Hematopoietic multipotent progenitor cell treated with erythropoietin and hydrocortisone succinate and interleukin-3 and kit ligand, for 4 days (in vitro differentiated cells): ENCODE measurements around the gene TAF1B.
"Not testable (repeated sequence)": the region's sequence is repeated elsewhere in the genome, so short reads cannot be mapped to it uniquely, and the experiment has no call there.

Source experiments
- DNase-seq: peaks from one replicate; pipeline ENCODE4 v3.0.0-alpha.2; 2015

Gene TAF1B

DNA sequence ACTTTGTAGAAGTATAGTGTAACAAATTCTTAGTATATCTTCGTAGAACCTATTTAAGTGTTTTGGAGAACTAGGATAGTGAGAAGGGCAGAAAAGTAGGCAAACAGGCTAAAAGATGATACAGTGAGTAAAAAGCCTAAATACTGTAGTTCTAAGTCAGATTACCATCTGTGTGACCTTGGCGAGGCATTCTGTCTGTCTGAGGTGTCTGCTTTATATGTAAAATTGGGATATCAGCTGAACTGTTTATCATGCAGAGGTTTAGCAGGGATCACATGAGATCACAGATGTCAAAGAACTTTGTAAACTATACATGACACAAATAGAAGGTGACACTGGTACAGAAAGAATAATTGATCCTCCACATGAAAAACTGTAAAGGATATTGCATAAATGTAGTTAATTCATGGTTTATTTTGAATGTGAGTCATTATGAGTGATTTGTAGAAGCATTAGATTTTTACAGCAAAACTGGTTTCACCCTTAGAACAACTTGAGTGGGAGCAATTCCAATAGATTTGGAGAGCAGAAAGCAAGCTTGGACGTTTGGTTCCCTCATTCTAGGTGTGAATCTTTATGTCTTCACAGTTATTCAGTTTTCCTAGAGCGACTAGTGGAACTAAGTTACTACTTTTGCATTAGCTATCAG lies 41.9 kb downstream of the TAF1B start:
- DNase-seq = no peak

DNA sequence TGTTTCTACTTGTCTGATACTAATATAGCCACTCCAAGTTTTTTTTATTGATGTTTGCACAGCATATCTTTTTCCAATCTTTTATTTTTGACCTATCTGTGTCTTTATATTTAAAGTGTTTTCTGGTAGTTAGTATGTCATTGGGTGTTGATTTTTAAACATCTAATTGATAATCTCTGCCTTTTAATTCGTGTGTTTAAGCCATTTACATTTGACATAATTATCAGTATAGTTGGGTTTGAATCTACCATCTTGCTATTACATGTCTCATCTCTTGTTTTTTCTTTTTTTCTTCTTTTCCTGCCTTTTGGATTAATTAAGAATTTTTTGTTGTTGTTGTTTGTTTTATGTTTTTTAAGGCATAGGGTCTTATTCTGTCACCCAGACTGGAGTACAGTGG lies 44.2 kb downstream of the TAF1B start:
- no peak for DNase-seq

DNA sequence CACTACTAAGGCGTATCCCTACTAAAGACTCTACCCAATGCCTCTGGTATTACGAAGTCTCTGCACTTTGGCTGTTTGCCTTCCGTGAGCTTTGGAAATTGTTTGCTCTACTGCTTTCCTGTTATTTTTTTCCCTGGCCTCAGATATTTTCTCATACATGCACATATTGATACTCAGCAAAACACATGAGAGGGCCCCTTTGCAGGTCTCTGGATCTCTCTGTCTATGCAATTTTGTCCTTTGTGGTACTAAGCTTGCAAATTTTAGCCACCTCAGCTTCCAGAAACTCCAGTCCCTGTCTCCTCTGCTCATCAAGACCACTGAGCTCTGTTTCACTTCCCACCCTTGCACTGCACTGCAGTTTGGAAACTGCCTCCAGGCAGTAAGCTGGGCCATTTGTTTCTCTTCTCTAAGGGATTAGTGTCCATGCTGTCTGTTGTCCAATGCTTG lies 46.6 kb downstream of the TAF1B start:
- DNase-seq = no peak

DNA sequence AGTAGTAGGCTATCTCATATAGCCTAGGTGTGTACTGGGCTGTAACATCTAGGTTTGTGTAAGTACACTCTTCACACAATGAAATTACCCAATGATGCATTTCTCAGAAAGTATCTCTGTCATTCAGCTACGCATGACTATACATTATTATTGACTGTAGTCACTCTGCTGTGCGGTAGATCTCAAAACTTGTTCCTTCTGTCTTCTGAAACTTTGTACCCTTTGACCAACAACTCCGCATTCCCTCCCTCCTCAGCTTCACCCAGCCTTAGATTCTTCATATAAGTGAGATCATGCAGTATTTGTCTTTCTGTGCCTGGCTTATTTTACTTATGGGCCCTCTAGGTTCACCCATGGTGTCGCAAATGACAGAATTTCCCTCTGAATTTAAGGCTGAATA lies 49.0 kb downstream of the TAF1B start:
- no peak for DNase-seq

DNA sequence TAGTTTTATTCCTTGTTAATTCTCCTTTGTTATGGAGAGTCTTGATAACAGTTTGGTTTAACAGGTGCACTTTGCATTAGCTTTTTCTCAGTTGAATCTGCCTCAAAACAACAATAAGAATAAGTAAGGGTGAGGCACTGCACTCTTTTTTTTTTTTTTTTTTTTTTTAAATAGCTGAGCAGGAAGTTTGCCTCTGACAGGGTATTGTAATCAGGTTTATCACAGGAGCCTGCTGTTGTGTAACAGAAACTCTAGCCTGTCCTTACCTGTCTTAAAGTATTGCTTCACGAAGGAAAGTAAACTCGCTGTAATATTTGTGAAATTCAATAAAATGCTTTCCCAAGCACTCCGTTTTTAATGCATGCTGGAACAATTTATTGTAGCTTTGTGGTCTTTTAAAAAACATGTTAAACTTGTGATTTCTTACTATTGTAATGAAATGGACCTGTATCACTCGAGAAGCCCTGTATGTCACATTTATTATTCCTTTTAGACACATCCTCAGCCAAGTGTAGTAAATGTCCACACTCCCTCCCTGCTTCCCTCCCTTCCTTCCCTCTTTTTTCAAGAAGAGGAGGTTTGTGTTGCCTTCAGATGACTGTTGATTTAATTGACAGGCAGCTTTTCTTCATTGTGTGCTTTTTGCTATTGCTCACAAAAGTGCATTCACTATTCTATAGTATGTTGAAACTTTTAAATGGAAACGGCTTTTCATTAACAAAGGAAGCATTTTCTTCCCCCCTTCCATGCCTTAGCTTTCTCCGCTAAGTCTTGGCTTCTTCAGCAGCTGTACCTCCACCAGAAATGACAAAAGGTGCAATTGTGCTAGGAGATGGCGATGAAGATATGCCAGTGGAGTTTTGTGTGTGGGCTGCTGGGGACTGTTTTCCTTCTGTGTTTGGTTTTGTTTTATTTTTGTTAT lies 52.7 kb downstream of the TAF1B start:
- peak; percentile 4 for DNase-seq

DNA sequence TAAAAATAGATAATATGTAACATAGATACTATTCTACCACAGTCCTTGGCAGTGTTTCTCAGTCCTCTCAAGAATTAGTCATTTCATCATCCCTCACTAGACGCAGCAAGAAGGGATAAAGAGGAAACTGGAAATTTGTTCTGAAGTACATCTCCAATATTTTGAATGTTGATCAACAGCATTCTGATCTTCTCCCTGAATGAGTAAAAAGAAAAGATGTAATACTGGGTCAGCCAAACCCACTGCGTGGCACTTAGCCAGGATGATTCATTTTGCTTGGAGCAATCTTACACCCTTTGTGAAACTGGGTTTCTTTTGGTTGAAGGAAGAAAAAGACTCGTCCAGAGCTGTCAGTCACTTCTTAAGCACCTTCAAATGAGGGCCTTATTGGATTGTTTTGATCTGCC lies 54.1 kb downstream of the TAF1B start:
- DNase-seq = peak; percentile 41

DNA sequence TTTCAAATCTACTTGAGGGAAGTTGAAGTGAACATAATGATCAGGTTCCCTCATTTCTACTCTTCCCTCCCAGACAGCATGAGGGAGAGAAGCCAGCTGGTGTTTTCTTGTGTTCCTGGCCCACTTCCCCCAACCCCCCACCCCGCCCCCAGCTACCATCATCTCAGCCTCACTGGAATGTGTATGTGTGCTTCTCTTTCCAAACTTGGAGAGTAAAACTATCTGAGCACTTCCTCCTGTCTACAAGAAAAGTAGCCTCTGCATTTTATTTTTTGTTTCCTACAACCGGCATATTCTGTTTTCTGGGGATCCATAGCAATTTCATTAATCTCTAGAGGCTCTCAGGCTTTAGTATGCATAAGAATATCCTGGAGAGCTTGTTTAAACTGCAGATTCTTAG lies 54.6 kb downstream of the TAF1B start:
- DNase-seq = no peak

DNA sequence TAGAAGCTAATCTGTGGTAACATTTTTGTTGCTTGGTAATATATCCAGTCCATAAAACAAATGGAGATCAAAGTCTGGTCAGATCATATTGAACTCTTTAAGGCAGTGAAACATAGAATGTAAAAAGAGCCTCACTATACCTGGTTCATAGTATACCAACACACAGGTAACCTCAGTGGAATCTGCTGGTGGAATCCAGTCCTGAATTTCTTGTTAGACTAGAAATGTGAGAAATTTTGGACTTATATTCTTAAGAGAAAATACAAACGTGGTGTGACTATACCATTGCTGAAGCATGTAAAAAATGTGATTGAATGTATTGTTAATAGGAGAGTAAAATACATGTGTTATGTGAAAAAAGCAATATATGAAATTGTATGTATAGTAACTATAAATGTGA lies 62.1 kb downstream of the TAF1B start:
- DNase-seq = no peak

DNA sequence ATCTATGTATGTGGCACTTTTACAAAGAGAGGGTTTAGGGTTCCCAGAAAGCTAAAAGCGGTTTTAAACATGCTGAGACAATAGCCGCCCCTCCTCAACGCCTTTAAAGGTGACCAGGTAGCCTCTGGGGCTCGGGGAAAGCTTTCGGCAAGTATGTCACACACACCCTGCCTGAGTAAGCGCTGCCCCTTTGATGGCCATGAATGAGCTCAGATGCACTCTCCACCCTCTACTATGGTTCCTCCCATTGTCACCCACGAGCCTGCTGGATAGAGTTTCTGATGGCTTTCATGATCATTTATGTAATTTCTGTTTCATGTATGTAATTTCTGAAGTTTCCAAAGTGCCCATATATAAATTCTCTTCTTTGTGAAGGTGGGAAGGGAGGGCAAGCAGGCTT lies 64.1 kb downstream of the TAF1B start:
- no peak for DNase-seq

DNA sequence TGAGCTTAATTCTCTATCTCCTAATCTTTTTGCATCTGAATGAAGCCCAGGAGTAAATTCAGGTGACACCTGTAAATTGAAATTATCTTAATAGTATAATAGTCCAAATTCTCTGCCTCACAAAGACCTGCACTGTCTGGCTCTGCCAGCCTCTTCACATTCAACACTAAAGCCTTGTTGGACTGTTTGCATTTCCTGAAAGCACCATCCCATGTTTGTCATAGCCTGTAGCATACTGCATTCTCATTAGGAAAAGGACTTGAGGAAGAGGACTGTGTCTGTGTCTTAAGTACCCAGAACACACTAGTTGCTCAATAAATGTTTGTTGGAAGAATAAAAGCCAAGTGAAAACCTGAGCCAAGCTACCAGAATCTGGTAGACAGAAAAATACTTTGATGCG lies 65.4 kb downstream of the TAF1B start:
- DNase-seq = no peak

DNA sequence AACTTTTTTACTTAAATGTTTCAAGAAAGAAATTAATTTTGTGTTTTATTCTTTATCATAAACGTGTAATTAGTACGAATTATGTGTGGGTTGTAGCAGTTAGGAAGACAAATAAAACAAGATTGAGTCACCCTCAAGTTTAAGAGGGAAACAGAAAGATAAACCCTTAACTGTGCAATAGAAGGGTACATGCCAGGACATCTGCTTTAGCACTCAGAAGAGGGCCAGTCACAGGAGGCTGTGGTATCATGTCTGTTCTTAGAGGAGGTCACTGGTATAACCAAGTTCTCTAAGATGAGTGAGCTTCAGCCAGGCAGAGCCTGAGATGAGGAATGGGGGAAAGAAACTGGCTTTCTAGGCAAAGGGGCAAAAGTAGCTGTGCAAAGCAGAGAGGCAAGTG lies 65.8 kb downstream of the TAF1B start:
- peak; percentile 31 for DNase-seq

DNA sequence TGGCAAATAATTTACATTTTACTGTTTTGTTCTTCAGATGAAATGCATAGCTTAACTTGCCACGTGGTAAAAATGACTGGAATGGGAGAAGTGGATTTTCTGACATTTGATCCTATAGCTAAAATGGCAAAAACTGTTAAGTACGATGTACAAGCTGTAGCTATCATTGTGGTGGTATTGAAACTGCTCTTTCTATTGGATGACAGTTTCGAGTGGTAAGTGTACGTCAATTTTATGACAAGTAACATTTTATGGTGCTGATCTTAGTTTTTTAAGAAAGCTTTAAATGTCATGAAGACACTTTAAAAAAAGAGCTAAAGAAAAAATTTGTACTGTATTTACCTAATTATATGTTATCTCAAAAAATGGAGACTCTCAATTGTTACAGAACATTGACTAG lies 67.4 kb downstream of the TAF1B start:
- DNase-seq = no peak

DNA sequence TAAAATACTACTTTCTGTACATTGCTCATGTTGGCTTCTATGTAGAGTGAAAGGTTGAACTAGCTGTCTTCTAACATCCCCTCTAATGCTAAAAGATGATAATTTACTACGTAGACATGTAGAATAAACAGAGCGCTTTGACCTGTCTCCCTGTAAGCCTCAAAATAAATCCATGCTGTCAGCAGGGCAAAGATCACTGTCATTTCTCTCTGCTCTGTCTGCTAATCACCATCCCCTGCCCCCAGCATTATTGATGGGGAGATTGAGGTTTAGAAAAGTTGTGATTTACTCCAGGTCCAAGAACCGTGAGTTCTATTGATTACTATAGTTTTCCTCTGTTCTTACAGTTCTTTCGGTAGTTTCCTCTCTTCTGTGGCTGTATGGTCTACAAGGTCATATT lies 69.2 kb downstream of the TAF1B start:
- DNase-seq = no peak

DNA sequence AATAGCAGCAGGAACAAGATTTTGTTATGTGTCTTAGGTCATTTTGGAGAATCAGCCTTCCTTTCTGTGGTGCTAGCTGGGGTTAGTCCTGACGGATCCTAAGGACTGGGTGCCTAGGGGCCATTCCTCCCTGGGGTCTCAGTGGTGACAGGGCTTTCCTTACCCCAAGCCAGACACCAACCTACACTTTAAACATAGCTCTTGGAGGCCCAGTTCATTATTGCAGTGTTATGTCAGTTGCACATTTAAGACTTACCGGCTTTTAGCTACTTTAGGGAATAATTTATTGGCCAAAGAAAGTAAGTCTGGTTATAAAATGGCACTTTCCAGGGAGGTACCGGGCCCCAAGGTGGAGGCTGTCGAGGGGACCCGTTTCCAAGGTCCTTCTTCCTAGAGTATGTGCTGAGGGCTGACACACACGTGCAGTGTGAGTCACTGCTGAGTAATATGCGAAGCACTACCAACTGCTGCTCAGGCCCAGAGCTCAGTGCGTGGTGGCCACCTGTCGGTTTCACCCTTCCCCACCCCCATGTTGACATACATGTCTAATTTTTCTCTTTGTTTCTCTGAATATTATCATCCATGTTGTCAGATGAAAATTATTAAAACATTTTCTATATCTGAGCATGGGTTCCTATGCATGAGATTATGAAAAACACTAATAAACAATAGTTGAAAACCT lies 71.3 kb downstream of the TAF1B start:
- DNase-seq = no peak

DNA sequence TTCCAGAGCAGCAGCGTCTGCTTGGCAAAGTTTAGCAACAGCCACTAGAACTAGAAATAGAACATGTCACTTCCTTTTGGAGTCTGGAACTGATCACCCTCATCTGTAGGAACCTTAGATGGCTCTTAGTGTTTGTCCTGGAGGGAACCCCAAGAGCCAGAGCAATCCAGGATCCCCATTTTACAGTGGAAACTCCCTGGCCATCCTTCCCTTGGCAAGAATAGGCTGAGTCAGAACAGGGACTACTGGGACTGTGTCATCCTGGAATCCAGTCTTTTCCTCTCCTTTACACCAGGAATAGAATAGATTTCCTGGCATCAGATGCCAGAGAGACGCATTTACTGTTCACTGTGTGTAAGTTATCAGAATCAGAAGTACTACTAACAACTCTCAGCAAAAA lies 75.0 kb downstream of the TAF1B start:
- DNase-seq = no peak

DNA sequence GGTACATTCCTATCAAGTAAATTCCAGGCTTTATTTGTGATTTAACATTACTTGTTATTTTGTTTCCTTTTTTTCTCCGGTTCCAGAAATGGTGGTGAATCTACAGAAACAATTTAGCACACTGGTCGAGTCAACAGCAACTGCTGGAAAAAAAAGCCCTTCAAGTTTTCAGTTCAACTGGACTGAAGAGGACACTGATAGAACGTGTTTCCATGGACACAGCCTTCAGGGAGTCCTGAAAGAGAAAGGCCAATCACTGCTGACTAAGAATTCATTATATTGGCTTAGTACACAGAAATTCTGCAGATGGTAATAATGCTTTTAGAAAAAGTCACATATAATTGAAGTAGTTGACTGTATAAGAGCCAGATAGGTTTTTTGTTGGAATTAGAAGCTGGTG lies 76.2 kb downstream of the TAF1B start:
- DNase-seq = no peak

DNA sequence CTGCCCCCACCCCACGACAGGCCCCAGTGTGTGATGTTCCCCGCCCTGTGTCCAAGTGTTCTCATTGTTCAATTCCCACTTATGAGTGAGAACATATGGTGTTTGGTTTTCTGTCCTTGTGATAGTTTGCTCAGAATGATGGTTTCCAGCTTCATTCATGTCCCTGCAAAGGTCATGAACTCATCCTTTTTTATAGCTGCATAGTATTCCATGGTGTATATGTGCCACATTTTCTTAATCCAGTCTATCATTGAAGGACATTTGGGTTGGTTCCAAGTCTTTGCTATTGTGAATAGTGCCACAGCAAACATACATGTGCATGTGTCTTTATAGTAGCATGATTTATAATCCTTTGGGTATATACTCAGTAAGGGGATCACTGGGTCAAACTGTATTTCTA lies 83.7 kb downstream of the TAF1B start:
- DNase-seq = not testable (repeated sequence)

DNA sequence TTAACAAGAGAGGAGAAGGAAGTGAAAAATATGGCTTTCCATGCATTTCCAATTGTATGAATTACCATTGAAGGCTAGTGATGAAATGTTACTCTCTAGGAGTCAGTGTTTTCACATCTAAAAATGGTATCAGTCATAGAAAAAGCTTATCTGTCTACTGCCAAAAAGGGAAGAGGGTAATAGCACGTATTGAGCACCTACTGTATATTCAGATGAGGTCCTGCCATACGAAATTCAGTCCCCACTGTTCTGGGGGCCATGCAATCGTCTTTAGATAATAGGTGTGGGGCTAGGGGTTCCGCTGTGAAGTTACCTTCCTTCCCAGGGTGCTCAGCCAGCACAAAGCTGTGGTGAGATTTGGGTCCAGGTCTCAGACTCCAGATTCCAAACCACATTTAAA lies 94.0 kb downstream of the TAF1B start:
- no peak for DNase-seq

DNA sequence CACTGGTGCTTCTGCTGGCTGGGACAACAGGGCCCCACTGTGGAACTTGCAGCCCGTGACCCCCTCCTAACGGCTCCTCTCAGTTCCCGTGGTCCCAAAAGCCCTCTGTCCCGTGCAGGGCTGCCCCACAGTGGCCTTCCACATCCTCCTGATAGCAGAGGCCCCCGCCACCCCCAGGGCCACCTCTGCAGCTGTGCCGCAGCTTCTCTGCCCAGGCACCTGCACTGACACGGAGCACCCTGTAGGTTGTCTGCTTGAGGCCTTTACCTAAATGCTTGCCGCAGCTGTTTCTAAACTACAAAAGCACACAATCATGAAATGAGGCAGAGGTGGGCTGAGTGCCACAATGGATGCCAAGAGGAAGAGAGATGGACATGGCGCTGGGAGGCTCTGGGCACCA lies 94.7 kb downstream of the TAF1B start:
- DNase-seq = no peak

DNA sequence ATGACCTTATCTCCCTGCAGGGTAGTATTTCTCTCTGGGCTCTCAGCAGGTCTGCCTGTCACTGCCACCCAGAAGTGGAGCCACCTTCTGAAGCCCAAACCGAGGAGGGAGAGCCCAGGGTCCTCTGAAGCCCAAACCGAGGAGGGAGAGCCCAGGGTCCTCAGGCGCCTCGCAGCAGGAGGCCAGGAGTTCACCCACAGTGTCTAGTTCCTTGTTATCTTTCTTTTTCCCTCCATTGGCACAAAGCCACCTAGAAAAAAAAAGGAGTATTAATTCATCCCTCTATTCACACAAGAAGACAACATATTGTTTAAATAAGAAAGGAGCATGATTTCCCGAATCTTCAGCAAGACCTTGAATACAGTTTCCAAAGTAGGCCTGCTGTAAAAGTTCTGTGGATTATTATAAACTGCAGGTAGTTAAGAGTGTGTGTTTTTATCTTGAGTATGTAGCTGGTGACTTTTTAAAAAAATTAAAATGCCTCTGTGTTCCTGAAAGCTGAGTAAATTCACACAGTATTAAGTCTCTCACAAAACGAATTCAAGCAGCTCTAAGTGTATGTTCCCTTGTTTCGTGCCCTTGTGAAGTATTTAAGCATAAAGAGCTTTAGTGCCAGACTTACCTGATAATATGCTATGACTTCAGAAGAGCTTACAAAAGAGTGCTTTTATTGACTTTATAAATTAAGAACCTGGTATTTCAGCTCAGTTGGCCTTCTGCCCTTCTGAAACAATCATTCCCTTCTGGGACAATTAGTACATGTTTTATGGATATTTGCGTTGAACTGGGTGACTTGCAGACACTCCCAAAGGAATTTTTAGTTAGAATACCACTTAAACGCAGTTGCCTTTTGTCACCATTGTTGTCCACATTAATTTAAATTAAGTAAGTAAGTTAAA lies 96.6 kb downstream of the TAF1B start:
- DNase-seq = no peak

DNA sequence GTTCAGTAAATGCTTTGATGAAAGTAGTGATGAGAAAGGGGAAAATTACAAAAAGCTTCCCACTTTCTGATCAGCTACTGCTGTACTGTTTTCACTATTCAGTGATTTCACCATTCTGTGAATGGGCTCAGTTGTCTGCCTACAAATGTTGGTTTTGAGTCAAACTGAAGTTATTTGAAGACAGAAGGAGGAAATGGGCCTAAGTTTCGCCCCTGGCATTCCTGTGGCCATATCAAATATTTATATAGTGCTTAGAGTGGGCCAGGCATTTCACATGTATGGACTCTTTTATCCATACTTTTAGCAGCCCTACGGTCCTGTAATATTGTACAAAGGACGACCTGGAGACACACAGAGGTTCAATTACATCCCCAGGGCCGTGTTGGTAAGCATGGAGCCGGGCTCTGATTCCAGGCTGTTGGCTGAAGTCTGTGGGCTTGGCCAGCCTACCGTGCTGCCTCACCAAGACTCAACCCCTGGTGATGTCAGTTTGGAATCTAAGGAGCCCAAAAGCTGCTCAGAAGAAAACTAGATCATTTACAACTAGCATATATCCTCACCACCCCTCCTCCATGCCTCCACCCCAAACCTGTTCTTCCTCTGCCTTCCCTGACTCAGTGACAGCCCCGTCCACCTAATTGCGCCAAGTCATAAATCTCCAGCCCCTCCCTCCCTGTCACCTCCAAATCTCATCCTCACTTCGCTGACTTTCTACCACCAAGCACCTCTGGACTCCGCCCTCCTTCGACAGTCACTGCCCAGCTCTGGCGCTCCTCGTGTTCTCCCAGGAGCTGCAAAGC lies 98.1 kb downstream of the TAF1B start:
- no peak for DNase-seq

DNA sequence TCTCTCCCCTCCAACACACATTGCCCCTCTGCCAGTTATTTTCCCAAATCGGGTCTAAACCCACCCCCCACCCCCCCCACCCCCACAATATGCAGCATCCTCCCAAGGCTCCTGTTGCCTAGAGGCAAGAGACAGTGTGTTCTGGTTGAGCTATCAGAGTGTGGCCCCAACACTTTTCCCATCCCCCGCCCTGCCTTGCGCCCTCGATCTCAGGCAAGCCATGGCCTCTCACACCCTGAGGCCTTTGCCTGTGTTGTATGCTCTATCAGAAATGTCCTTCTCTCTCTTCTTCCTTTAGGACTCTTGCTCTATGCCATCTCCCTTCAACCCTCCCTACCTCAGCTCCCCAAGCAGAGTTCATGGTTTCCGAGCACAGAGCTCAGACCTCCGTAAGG lies 98.7 kb downstream of the TAF1B start:
- no peak for DNase-seq
